ENCODE results near the gene LRP5.

DNA sequence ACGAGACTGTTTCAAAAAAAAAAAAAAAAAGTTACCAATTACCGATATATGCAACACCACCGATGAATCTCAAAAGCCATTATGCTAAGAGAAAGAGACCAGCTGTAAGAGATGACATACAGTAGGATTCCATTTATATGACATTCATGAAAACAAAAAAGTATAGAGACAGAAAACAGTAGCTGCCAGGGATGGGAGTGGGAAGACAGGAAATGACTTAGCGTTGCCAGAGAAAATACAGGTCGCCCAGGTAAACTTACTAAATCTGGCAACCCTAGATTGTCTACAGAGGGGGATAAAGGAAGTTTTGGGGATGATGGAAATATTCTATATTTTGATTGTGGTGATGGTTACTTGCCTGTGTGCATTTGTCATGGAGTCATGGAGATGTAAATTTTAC is 32.7 kb upstream of the LRP5 start:
- TF ChIP-seq POLR2AphosphoS5 (IDR thresholded peaks at IDR 0.05; ENCODE audit: low read depth, low read length) (no peak), TAF1 (IDR thresholded peaks at IDR 0.05; ENCODE audit: borderline replicate concordance, low read depth, low read length) (no peak), POLR2A (IDR thresholded peaks at IDR 0.05; ENCODE audit: low read depth, low read length) (no peak)

All from GM12892 (cell line).